Hindlimb muscle (tissue), 1 donor: ENCODE results near the gene ST3GAL3. TPM values are rescaled to one million over a fixed set of nuclear protein-coding genes. Genes with fewer than 3 reads are reported as not detected.
"Not testable (repeated sequence)": the region's sequence is repeated elsewhere in the genome, so short reads cannot be mapped to it uniquely, and the experiment has no call there.

Source experiments
- DNase-seq: peaks from one replicate; pipeline ENCODE4 v3.0.0-alpha.2; 2013
- polyA plus RNA-seq: library from polyadenylated mRNA; unstranded; fragments of 120-200 nt; gene quantifications from one replicate; pipeline ENCODE4 v1.2.1, GENCODE V29; 2013; ENCODE audit not compliant: insufficient read length

The ST3GAL3 gene
- polyA plus RNA-seq, 1 donor = 36.4 TPM

DNA sequence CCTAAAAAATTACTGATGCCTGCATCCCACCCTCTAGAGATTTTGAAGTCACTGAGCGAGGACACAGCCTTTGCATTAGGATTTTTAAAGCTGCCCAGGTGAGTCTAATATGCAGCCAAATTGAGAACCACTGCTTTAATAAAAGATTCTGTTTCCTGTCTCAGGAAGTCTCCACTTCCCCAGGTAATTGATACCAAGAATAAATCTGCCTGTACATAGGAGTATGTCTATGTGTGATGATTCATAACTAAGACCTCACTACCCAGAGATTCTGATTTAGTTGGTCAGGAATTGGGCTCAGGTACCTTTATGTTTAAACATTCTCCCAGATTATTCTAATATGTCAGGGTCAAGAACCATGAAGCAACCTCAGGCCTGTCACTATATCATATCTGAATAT, 117.5 kb downstream of the ST3GAL3 start:
- no peak for DNase-seq

DNA sequence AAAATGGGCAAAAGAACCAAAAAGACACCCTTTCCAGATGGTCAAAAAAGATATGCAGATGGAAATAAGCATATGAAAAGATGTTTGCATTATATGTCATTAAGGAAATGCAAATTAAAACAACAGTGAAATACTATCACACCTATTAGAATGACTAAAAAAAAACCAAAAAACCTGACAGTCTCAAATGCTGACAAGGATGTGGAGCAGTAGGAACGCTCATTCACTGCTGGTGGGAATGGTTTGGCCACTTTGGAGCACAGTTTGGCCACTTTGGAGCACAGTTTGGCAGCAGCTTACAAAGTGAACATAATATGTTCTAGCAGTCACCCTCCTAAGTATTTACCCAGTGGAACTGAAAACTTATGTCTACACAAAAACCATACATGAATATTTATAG, 121.2 kb downstream of the ST3GAL3 start:
- DNase-seq = no peak

DNA sequence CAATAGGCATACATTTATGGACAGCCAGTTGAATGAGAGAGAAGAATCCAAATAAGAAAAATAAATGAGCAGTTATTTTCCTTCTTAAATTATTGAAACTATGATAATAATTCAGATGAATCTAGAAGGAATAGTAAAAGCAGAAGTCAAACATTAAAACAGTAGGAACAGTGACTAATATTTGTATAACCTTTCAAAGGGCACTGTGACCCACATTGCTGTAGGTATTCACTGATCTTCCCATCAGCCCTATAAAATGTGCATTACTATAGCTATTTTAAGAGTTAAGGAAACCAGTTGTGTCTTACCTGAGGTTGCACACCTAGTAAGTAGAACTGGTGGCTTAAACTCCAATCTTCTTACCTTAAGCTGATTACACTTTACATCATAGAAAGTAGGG, 123.5 kb downstream of the ST3GAL3 start:
- DNase-seq = no peak

DNA sequence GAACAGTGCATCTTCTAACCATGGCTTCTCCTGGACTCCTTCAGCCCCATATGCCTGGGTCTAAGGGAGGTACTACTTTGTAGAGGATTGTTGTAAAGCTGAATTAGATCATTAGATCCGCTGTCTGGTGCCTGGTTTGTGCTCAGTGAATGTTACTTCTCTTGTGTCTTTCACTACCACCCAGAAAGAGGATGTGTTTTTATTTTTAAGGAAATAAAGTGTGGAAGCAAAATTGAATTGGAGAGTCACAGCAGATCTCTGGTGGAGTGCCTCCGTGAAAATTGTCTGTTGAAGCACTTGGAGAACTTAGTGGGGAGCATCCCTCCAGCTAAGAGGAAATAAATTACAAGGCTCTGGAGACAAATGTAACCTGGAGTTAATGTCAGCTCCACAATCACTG, 124.5 kb downstream of the ST3GAL3 start:
- DNase-seq = no peak

DNA sequence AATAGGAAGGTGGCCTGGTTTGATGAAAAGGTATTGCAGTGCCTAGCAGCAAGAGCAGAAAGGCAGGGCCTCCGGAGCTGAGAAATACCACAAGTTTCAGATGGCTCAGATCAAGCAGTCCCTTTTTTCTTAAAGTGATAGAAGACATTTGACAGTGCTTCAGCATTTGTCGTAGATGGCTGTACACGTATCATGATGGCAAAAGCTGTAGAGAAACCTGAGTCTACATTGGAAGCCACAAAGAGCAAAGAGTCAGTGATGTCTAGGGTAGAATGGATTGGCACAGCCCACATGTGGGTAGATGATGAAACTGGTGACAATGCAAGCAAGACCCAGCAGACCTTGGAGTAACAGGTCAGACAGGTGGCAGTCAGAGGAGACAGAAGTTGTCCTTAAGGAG, 124.9 kb downstream of the ST3GAL3 start:
- DNase-seq = no peak

DNA sequence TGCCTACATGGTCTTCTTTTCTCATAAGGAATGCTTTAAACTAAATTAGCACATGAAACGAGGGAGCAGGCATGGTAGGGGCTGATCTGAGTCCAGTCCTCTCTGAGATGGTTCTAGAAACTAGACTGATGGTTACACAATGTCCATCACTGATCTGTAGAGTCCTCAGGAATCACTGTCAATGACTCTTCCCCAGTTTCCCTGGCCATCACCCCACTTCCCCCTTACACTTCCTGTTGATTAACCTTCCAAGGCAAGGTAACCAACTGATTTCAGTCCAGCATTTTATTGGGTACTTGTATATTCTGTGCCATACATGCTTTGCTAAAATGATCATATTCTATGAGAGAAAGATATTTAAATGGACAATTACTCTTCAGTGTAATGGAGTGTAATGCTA, 125.7 kb downstream of the ST3GAL3 start:
- DNase-seq = no peak

DNA sequence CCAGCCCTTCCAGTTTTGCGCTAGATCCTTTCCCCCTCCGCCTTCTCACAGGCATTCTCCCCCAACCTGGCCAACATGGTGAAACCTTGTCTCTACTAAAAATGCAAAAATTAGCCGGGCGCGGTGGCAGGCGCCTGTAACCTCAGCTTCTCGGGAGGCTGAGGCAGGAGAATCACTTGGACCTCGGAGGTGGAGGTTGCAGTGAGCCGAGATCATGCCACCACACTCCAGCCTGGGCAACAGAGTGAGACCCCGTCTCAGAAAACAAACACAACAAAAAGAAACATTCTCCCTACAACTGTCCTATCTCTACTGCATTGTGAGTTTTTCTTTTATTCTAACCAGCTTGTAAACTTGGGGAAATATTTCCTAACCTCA, 126.6 kb downstream of the ST3GAL3 start:
- DNase-seq = not testable (repeated sequence)

DNA sequence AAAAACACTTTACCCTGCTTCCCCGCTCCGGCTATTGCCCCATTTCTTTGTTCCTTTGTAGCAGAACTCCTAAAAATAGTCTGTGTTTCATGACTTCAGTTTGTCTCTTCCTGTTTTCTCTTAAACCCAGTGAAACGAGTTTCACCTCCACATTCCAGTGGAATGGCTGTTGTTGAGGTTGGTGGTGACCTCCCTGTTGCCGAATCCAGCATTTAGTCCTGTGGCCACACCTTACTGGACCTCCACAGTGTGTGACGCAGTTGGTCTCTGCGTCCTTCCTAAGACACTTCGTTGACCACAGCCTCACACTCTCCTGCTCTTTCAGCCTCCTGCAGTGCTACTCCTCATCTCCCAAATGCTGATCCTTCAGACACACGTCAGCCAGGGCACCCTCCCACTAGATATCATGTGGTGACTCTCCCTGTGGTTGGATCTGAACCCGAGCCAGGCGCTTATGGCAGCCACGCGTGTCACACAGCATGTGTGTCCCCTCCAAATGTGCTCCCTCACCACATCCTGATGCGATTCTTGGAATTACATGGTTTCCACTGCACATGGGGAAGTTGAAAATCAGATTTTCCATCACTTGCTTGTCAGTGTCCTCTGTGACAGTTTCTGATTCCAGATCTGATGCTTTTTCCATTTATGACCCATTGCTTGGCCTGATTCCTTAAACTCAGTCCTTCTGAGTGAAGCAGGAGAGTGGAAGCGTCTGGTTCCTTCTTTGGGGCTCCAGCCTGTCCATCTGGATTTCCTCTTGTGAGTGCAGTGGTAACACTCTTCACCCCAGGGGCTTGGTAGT, 127.1 kb downstream of the ST3GAL3 start:
- DNase-seq = no peak

DNA sequence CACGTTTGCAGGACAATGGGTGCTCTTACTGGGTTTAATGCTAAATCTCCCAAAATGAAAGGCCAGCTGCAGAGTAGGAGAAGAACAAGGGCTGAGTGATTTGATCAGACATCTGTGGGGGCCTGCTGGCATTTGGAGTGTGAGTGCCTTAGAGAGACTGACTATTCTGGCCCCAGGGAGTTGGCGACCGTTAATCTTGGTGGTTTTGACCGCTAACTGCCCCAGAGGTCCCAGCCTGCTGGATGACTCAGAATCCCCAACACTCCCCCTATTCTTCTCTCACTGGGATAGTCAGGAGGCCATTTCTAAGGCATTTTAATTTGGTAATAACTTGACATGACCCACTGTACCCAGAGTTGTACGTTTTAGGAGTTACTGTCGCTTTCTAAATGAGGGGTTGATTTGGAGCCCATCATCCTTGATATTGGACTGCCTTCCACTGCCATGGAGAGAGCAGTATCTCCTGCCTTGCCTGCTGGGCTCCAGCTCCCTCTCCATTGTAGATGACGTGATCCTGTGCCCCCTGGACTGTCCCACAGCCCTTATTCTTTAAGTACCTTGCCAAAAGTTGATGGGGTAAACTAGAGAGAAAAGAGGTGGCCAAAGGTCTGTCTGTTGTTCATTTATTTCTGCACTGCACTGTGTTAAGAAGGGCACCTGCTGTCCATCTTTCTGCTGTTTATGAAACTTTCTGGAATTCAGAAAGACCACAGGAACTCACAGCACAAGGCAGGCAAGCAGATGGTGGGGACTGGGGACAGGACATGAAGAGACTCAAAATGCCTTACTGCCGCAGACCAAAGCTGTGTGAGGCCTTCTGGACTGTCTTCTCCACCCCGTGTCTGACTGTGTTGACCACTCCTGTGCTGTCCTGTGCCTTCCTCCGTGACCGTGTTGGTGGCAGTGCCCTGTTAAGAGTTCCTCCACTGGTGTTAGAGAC, 128.0 kb downstream of the ST3GAL3 start:
- no peak for DNase-seq

DNA sequence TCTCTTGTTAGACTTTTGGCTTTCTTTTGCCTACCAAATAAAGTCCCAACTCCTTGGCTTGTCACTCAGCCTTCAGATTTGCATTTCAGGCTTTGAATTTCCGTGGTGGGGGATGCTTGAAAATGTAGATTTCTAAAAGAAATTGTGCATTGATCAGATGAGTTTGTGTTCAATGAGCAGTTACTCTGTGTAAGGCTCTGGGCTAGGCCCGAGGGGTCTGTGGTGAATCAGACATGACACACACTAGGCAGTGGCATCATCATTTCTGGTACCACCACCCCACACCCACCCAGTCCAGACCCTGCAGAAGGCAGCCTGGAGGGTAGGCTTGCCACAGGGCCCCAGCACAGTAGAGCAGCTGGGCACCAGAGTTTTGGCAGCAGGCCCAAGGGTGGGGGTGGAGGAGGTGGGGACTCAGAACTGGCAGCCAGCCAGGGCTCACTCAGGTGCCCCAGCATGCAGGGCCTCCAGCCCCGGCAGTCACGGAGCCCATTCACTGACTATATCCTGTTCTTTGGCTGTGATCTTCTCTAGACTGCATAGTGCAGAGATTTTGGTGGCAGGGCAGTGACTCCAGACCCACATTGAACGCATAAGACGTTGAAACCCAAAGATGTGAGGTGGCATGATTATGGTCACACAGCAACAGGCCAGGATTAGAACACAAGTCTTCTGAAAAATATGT, 129.1 kb downstream of the ST3GAL3 start:
- DNase-seq = no peak

DNA sequence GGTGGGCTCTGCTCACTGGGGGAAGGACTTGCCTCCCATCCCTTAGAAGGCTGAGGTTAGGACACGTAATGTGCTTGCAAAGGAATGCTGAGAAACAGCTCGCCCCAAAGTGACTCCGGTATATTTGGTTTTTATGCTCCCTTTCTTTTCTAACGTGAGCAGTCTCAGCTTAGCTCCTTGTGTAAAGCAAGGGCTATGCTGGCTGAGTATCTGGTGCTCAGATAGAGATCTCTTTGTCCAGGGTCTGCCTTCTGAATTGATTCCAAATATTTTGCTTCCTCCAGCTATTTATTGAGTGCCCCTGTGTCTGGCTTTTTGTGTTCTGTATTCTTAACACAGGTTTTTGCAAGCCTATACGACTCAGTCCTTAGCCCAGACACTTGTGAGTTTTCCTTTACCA, 131.7 kb downstream of the ST3GAL3 start:
- no peak for DNase-seq

DNA sequence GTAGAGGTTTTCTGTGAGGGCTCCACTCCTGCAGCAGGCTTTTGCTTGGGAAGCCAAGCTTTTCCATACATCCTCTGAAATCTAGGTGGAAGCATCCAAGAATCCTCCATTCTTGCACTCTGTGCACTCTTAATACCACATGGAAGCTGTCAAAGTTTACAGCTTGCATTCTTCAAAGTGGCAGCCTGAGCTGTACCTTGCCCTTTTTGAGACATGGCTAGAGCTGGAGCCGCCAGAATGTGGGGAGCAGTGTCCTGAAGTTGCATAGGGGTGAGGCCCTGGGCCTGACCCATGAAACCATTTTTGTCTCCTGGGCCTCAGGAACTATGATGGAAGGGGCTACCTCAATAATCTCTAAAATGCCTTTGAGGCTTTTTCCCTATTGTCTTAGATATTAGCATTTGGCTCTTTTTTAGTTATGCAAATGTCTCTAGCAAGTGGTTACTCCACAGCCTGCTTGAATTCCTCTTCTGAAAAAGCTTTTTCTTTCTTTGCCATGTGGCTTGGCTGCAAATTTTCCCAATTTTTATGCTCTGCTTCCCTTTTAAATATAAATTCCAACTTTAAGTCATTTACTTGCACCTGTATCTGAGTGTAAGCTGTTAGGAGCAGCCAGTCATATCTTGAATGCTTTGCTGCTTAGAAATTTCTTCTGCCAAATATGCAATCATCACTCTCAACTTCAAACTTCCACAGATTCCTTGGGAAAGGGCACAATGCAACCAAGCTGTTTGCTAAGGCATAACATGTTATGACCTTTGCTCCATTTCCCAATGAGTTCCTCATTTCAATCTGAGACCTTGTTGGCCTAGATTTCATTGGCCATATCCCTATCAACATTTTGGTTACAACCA, 134.2 kb downstream of the ST3GAL3 start:
- DNase-seq = no peak

DNA sequence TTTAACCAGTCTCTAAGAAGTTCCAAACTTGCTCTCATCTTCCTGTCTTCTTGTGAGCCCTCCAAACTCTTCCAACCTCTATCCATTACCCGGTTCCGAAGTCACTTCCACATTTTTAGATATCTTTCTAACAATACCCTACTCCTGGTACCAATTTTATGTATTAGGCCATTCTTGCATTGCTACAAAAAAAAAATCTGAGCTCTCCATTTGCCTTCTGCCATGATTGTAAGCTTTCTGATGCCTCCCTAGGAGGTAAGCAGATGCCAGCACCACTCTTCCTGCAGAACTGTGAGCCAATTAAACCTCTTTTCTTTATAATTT, 134.8 kb downstream of the ST3GAL3 start:
- no peak for DNase-seq

DNA sequence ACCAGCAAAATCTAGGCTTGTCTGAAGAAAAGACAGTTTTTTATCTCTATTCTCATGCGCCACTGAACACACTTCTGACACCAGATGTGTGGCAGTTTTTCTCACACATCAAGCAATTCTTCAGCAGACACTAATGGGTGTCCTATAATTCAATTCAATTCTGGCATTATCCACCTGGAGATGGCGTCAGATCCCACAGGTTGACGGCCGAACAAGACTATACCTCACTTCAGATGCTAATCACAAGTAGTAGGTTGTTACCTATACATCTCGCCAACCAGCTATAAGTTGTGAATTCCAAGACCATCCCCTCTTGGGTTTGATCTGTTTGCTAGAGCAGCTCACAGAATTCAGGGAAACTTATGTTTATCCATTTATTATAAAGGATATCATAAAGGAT, 136.3 kb downstream of the ST3GAL3 start:
- DNase-seq = no peak

DNA sequence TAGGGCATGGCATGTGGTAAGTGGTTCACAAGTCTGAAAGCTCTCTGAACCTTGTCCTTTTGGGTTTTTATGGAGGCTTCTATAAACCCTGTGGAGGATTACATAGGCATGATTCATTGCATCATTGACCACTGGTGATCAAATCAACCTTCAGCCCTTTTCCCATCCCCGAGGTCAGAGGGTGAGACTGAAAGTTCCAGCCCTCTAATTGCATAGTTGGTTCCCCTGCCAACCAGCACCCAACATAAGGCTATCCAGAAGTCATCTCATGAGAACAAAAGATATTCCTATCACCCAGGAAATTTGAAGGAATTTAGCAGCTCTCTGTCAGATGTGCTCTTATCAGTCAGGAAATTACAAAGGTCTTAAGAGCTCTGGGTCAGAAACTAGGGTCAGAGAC, 136.8 kb downstream of the ST3GAL3 start:
- no peak for DNase-seq

DNA sequence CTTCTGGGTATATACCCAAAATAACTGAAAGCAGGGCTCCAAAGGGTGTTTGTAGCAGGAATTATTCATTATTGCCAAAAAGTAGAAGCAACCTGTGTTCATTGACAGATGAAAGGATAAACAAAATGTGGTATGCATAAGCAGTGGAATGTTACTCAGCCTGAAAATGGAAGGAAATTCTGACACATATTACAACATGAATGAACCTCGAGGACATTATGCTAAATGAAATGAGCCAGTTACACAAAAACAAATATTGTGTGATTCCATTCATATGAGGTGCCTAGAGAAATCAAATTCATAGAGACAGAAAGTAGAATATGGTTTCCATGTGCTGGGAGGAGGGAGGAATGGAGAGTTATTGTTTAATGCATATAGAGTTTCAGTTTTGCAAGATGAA, 140.0 kb downstream of the ST3GAL3 start:
- no peak for DNase-seq

DNA sequence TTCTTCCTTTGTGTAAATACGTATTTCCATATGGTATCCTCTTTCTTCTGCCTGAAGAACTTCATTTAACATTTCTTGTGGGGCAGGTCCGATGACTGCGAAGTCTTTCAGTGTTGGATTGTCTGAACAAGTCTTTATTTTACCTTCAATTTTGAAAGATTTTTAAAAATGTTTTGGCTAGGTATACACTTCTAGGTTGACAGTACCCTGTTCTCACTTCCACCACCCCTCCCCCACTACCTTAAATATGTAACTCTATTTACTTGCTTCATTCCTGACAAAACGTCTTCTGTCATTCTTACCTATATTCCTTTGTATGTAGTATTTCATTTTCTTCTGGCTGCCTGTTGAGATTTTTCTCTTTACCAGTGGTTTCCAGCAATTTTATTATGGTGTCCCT, 140.5 kb downstream of the ST3GAL3 start:
- DNase-seq = no peak

DNA sequence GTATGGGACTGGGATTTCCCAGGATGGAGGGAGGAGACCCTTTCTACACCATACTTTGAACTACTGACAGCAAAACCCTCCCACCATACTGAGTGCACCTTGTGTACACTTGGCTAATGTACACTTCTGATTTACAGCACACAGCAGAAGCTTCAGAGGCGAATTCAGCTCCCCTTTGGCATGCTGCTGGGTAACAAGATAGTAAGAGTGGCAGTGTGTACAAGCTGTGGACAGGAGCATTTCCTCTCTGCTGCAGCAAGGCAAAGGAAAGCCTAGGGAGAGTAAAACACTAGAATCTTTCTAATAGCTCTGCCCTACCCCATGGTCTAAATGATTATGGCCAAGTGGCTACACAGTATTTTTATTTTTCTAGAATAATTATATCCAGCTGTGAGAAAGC, 142.3 kb downstream of the ST3GAL3 start:
- no peak for DNase-seq

DNA sequence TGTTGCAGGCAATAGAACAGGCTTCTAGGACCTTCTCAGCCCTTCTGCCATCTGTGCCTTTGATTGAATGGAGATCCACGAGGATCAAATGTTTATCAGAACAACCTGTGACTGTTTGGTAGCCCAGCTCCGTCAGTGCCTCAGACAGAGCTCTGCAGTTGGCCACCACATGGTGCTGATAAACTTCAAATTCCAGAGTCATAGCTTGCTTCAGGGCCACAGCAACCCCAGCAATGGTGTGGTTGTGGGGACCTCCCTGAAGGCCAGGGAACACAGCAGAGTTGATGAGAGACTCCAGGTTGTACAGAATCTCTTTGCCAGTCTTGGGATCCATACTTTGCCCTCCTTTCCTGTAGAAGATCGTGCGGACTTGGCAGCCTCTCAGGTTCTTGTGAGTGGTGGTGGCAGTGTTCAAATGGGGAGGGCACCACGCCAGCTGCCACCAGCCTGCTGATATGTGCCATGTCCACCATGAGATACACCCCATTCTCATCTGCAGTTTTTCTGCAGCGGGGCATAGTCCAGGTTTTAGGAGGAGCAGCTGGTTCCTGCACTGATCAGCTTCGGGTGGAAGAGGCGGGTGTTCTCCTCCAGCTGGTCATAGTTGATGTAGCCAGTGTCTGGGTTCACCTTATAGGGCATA, 143.4 kb downstream of the ST3GAL3 start:
- DNase-seq = no peak

DNA sequence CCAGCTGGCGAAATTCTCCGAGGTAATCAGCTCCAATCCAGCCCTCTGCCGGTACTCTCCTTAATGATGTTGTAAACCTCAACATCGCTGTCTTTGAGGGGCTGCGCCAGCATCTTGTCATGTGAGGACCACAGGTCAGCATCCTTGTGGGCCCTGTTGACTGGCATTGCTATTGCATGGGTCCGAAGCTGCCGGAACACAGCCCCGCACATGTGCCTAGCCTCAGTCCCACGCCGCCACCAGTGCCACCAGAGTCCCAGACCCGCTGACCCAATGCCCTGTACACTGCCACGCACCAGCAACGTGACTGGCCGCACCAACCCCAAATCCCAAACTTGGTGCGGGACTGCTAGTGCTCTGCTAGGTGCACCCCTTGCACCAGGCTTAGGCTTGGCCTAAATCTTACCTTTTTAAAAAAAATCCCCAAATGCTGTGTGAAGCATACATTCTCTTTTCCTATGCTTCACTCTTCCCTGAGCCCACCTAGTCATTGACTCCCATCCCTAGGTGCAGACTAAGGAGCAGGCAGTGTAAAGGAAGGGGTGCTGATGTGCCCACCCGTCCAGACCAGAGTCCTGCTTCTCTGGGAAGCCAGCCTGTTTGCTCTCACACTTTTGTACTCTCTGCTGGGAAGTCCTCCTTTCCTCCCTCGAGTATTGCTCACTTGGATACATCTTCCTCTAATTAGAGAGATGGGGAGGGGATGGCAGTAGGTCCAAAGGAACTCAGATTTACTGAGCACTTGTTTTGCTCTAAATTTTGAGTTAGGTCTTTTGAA, 144.4 kb downstream of the ST3GAL3 start:
- no peak for DNase-seq
